Activated CD4-positive, alpha-beta T cell treated with anti-CD3 and anti-CD28 coated beads, Interleukin-2, amount 10 ng/mL, durations not matched to agents 24 days and 14 days (primary cell): ENCODE measurements around the gene VAMP2. TPM values are rescaled to one million over a fixed set of nuclear protein-coding genes. Genes with fewer than 3 reads are reported as not detected.

Source experiments
- DNase-seq: peaks from one replicate; pipeline ENCODE4 v3.0.0; 2022
- H3K27ac Mint-ChIP-seq: one replicate; pipeline ENCODE4 v1.8.0; 2022; ENCODE audit warnings: mild to moderate bottlenecking, mixed read lengths
- H3K27me3 Mint-ChIP-seq: one replicate; pipeline ENCODE4 v1.8.0; 2022; ENCODE audit warnings: mixed read lengths
- H3K36me3 Mint-ChIP-seq: one replicate; pipeline ENCODE4 v1.8.0; 2022; ENCODE audit warnings: low read depth, mild to moderate bottlenecking, mixed read lengths
- H3K4me1 Mint-ChIP-seq: one replicate; pipeline ENCODE4 v1.8.0; 2021; ENCODE audit warnings: mixed read lengths
- H3K4me3 Mint-ChIP-seq: one replicate; pipeline ENCODE4 v1.8.0; 2022; ENCODE audit warnings: mild to moderate bottlenecking, moderate library complexity, mixed read lengths
- H3K9me3 Mint-ChIP-seq: one replicate; pipeline ENCODE4 v1.8.0; 2021; ENCODE audit warnings: mixed read lengths
- intact Hi-C: fragments of 100-400 bp; cut with micrococcal nuclease; formaldehyde crosslinking; loops from one replicate; pipeline ENCODE4 v1.15.1; 2023
- total RNA-seq: library from RNA; stranded (reverse); gene quantifications from 2 replicates; pipeline ENCODE4 v1.2.3, GENCODE V29; 2022

VAMP2 gene
- total RNA-seq, 1 donor from 2014 or later: 49.6 TPM

DNA sequence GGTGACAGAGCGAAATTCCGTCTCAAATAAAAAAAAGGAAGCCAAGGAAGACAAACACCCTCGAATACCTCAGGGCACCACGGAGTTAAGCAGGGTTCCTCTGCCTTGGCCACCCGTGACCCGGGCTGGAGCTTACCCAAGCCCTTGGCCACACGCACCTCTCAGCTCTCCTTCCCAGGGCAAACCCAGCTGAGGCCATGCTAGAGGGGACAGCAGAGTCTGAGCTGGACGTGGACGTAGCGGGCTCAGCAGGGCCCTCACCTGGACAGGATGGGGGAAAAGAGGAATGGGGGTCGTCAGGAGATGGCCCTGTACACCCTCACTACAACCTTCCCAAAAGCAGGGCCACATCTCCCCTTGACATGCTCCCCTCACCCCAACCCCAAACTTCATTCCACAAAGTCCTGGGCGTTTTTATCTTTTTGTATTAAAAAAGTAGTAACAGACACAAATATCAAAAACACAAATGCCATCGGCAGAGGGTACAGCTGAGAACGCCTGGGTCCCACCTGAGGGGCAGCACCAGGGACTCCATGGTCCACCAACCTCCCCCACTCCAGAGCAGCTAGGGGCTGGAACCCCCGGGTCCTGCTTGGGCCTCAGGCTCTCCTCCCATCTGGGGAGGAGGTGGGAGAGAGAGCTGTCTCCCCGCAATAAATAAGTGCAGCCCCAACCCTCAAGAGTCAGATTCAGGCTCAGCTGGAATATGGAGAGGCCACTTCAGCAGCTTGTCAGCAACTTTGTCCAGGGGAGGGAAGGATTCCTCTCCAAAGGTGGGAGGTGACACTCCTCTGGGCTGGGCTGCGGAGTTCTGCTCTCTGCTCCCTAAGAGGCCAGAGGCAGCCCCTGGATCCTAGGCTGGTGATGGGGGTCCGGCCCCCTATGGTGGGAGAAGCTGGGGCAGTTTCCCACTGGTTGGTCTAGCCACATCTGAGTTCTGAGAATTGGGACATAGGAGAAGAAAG lies 22.4 kb downstream of the VAMP2 start:
- peak; percentile 62 for DNase-seq
- Mint-ChIP-seq H3K36me3 (peaks cover 37% of the 10 kb centered on the region), H3K9me3 (no peaks in the 10 kb centered on the region), H3K4me1 (peaks cover 4% of the 10 kb centered on the region), H3K4me3 (no peak overlapping the region), H3K27me3 (peaks cover 3% of the 10 kb centered on the region), H3K27ac (no peak overlapping the region)
- intact Hi-C loops: no loop called here

DNA sequence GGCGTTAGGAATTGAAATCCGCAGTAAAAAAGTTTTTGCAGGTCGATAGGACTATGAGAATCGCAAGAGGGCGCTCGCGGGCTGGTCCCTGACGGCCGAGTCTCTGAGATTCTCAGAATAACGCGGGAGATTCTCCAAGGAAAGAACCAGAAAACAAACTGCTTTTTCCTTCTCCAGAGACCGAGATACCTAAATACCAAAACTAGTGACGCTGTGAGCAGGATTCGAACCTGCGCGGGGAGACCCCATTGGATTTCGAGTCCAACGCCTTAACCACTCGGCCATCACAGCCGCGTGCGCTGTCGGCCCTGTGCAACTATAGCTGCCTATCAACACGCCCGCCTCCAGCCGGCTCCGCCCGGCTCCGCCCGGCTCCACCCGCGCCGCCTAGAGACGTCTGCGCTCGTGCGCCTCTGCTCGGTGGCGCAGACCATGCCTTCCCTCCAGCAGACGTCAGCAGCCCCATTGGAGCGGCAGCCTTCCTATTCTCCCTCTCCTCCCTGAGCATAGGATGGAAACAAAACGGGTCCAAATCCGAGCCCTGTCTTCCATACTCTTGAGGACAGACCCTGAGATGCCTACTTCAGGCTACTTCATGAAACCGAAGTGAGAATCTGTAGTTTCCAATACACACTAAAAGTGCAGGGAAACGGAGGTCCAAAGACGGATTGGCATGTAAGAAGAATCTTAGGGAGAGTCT lies 23.9 kb downstream of the VAMP2 start:
- peaks cover 5% of the 10 kb centered on the region for H3K27me3 Mint-ChIP-seq
- no peaks in the 10 kb centered on the region for H3K9me3 Mint-ChIP-seq
- no peak overlapping the region for H3K4me3 Mint-ChIP-seq
- intact Hi-C loops: loop anchor here (1.0 to 5.0 kb wide), 10 partner anchors 12 to 798 kb away; no protein-coding TSS in a partner anchor
- DNase-seq: peak; percentile 99
- H3K36me3 Mint-ChIP-seq: peaks cover 31% of the 10 kb centered on the region
- no peak overlapping the region for H3K27ac Mint-ChIP-seq
- peaks cover 4% of the 10 kb centered on the region for H3K4me1 Mint-ChIP-seq

DNA sequence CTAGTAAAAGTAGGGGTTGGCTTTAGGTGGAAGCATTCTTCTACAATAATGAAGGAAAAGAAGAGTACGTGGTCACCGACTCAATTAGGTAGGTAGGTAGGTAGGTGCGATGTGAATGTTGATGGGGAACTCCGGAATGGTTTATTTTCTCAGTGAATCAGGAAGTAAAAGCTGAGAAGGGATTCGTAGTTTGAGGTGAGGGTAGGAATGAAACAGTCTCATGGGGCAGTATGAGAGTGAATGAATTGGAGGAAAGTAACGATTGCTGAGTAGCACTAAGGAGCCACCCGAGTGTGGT lies 24.4 kb downstream of the VAMP2 start:
- H3K27ac Mint-ChIP-seq: no peak overlapping the region
- no peaks in the 10 kb centered on the region for H3K9me3 Mint-ChIP-seq
- intact Hi-C loops: loop anchor here (1.0 to 5.0 kb wide), 5 partner anchors 11 to 799 kb away; no protein-coding TSS in a partner anchor
- H3K4me1 Mint-ChIP-seq: peaks cover 4% of the 10 kb centered on the region
- peaks cover 5% of the 10 kb centered on the region for H3K27me3 Mint-ChIP-seq
- no peak for DNase-seq
- H3K4me3 Mint-ChIP-seq: no peak overlapping the region
- H3K36me3 Mint-ChIP-seq: peaks cover 27% of the 10 kb centered on the region

DNA sequence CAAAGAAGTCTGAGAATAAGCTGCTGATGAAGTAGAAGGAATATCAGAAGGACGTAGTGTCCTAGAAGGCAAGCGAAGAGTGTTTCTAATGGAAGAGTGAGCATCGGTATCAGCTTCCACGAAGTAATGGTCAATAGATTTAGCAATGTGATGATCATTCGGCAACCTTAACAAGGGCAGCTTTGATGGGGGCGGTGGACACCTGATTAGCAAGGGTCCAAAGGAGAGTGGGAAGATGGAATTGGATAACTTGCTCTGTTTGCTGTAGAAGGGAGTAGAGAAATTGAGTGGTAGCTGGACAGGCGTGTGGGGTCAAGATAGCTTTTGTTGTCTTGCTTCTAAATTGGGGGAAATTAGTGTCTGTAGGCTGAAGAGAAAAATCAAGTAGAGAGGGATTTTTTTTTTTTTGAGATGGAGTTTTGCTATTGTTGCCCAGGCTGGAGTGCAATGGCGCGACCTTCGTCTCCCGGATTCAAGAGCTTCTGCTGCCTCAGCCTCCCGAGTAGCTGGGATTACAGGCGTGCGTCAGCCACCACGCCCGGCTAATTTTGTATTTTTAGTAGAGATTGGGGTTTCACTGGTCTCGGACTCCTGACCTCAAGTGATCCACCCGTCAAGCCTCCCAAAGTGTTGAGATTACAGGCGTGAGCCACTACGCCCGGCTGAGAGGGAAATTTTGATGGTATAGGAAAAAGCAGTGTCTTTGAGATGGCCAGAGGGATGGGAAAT lies 24.9 kb downstream of the VAMP2 start:
- Mint-ChIP-seq H3K36me3 (peaks cover 23% of the 10 kb centered on the region), H3K27ac (no peak overlapping the region), H3K9me3 (no peaks in the 10 kb centered on the region), H3K4me3 (no peak overlapping the region), H3K27me3 (peaks cover 5% of the 10 kb centered on the region), H3K4me1 (peaks cover 4% of the 10 kb centered on the region)
- intact Hi-C loops: loop anchor here (1.0 to 5.0 kb wide), 5 partner anchors 11 to 799 kb away; no protein-coding TSS in a partner anchor
- DNase-seq: peak; percentile 68

DNA sequence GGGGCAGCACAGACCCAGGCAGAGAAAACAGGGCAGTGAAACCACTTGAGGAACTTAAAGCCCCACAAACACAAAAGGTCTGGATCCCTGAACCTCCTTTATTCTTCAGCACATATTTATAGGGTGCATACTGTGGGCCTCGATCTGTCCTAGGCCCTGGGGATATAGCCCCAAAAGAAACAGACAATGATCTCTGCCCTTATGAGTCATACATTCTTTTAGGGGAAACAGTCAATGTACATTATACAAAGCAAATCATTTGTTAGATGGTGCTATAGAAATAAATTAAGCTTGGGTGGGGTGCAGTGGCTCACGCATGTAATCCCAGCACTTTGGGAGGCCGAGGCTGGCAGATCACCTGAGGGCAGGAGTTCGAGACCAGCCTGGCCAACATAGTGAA lies 28.8 kb downstream of the VAMP2 start:
- no peak overlapping the region for H3K4me3 Mint-ChIP-seq
- H3K27me3 Mint-ChIP-seq: peaks cover 19% of the 10 kb centered on the region
- H3K9me3 Mint-ChIP-seq: no peaks in the 10 kb centered on the region
- intact Hi-C loops: no loop called here
- H3K27ac Mint-ChIP-seq: no peak overlapping the region
- DNase-seq: no peak
- H3K36me3 Mint-ChIP-seq: no peaks in the 10 kb centered on the region
- H3K4me1 Mint-ChIP-seq: peaks cover 5% of the 10 kb centered on the region

DNA sequence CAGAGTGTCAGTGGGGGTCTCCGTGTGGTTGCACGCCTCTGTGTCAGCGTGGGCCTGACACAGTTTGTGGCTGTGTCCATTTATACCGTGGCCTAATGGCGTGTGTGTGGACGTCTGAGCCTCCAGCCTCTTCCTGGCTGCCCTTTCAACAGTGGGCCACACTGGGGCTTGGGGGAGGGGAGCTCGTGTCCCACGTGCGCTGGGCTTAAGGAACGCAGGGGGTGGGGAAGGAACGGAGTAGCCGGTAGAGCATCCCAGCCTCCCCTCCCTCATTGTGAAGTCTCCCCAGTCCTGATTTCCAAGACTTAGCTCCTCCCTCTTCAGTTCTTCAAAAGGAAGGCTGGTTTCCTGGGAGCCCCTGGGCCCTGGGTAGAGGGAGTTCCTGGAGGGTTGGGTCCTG lies 29.3 kb downstream of the VAMP2 start:
- Mint-ChIP-seq H3K4me3 (no peak overlapping the region), H3K36me3 (no peaks in the 10 kb centered on the region), H3K9me3 (no peaks in the 10 kb centered on the region), H3K4me1 (peaks cover 5% of the 10 kb centered on the region), H3K27ac (no peak overlapping the region), H3K27me3 (peaks cover 19% of the 10 kb centered on the region)
- intact Hi-C loops: no loop called here
- no peak for DNase-seq

DNA sequence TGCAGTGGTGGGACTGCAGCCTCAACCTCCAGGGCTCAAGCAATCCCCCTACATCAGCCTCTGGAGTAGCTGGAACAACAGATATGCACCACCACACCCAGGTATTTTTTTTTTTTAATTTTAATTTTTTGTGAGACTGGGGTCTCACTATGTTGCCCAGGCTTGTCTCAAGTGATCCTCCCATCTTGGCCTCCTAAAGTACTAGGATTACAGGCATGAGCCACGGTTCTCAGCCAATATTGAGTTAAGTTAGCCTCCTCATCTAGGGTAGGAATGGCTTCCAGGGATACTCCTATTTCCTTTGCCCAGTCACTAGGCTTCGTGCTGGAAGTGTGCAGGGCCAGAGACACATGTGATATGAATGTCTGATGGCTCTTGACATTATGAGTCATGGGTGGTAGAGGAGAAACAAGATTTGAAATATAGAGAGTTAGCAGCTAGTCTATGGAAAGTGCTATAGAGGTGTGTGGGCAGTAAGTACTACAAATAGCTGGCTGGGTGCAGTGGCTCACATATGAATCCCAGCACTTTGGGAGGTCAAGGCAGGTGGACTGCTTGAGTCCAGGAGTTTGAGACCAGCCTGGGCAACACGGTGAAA lies 30.8 kb downstream of the VAMP2 start:
- Mint-ChIP-seq H3K4me1 (peaks cover 9% of the 10 kb centered on the region), H3K9me3 (no peaks in the 10 kb centered on the region), H3K27ac (peak overlapping the region; percentile 31), H3K27me3 (peaks cover 25% of the 10 kb centered on the region), H3K4me3 (no peak overlapping the region), H3K36me3 (no peaks in the 10 kb centered on the region)
- intact Hi-C loops: no loop called here
- DNase-seq: no peak

DNA sequence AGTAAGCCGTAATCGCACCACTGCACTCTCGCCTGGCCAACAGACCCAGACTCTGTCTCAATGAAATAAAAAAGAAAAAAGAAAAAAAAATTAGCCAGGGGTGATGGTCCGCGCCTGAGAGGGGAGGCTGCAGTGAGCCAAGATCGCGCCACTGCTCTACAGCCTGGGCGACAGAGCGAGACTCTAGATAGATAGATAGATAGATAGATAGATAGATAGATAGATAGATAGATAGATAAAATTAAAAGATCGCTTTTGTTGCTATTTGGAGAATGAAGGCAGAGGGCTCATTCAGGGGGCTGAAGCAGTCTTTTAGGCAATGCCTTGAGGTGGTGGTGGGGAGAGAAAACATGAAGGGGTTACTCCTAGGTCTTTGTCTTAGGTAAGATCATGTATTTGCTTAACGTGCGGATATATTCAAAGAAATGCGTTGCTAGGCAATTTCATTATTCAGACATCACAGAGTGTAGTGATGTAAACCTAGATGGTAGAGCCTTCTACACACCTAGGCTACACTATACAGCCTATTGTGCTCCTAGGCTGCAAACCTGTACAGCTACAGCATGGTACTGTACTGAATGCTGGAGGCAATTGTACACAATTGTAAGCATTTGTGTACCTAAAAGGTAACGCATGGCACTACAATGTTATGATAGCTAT lies 34.5 kb downstream of the VAMP2 start:
- H3K9me3 Mint-ChIP-seq: no peaks in the 10 kb centered on the region
- no peak for DNase-seq
- H3K27ac Mint-ChIP-seq: no peak overlapping the region
- H3K27me3 Mint-ChIP-seq: peaks cover 41% of the 10 kb centered on the region
- peaks cover 37% of the 10 kb centered on the region for H3K4me1 Mint-ChIP-seq
- no peak overlapping the region for H3K4me3 Mint-ChIP-seq
- intact Hi-C loops: loop anchor here (10.0 kb wide), 1 partner anchor 257 kb away; the partner anchor contains the start of gene RPL26
- peaks cover 4% of the 10 kb centered on the region for H3K36me3 Mint-ChIP-seq

DNA sequence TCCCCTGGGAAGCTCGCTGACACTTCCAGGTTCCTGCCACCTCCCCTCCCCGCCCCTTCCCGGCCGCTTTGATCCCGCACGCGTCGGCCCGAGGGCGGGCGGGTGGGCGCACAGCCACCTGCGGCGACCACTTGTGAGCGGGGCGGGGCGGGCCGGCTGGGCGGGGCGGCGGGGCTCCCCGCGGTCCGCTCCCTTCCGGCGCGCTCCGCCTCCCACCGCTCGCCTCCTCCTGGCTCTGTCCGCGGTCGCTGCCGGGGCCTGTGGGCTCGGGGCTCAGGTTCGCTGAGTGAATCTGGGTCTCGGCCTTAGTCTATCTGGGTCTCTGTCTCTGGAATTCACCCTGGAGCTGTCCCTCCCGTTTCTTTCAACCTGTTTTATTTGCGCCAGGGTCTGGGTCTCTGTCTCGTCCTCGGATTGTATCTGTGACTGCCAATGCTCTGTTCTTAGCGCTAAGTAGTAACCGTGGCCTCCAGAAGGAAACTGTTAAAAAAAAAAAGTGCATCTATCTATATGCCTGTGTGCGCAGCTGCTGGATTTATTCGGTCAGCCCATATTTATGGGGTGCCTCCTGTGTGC lies 36.2 kb downstream of the VAMP2 start:
- peaks cover 4% of the 10 kb centered on the region for H3K36me3 Mint-ChIP-seq
- H3K27ac Mint-ChIP-seq: peak overlapping the region; percentile 94
- no peaks in the 10 kb centered on the region for H3K9me3 Mint-ChIP-seq
- peak; percentile 86 for DNase-seq
- intact Hi-C loops: loop anchor here (1.0 to 10.0 kb wide), 2 partner anchors 12 to 258 kb away; partner anchors contain the start of gene RPL26
- peaks cover 47% of the 10 kb centered on the region for H3K27me3 Mint-ChIP-seq
- peak overlapping the region; percentile 91 for H3K4me3 Mint-ChIP-seq
- H3K4me1 Mint-ChIP-seq: peaks cover 42% of the 10 kb centered on the region

DNA sequence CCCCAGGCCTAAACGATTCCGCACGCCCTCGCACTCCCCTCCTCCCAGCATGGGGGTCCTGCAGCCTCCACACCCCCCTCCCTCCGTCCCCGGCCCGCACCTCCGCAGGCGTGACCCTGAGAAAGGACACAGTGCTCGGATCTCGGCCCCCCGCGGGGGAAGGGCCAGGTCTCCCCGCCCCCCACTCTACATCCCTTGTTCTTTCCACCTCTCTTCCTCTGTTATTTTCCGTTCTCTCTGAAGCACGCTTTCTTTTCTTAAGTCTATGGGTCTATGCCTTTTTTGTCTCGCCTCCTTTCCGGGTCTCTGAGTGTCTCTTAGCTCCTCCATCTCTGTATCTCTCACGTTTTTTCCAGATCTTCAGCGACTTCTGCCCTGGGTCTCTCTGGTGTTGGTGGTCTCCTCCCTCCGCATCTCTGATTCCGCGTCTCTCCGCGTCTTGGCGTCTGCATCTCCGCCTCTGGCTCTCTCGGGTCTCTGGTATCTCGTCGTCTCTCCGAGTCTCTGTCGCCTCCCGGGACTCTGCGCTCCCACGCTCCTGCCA lies 36.7 kb downstream of the VAMP2 start:
- H3K4me1 Mint-ChIP-seq: peaks cover 44% of the 10 kb centered on the region
- H3K4me3 Mint-ChIP-seq: peak overlapping the region; percentile 91
- H3K27me3 Mint-ChIP-seq: peaks cover 47% of the 10 kb centered on the region
- H3K27ac Mint-ChIP-seq: peak overlapping the region; percentile 94
- peak; percentile 78 for DNase-seq
- H3K36me3 Mint-ChIP-seq: peaks cover 4% of the 10 kb centered on the region
- no peaks in the 10 kb centered on the region for H3K9me3 Mint-ChIP-seq
- intact Hi-C loops: loop anchor here (10.0 kb wide), 1 partner anchor 259 kb away; the partner anchor contains the start of gene RPL26

DNA sequence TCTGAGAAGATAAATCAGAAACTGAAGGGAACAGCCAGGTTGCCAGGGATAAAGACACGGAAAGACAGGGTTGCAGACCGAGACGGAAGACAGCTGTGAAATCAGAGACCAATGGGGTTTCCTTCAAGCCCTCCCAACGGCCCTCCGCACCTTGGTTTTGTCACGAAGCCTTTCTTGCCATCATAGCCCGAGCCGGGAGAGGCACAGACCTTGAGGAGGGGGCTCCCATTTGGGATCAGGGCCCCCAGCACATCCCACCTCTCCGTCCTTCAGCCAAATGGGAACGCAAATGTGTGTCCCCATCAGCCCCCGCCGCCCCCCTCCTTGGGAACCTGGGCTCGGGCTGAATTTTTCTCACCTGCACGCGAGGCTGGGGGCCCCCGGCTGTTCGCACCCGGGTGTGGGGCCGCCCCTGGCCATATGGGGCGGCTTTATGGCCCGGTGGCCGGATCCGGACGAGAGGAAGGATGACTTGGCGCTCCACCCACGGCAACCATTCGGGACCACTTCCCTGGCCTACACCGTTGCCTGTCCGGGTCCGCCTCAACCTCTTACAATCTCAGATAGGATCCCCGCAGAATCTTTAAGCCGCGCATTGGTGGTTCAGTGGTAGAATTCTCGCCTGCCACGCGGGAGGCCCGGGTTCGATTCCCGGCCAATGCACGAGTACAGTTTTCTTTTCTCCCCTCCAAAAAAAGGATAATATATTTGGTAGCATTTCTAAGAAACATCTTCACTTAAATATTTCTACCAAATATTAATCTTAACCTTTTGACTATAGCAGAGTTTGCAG lies 37.4 kb downstream of the VAMP2 start:
- H3K4me1 Mint-ChIP-seq: peaks cover 50% of the 10 kb centered on the region
- peaks cover 50% of the 10 kb centered on the region for H3K27me3 Mint-ChIP-seq
- peaks cover 6% of the 10 kb centered on the region for H3K36me3 Mint-ChIP-seq
- peak overlapping the region; percentile 91 for H3K4me3 Mint-ChIP-seq
- intact Hi-C loops: loop anchor here (10.0 kb wide), 1 partner anchor 259 kb away; the partner anchor contains the start of gene RPL26
- no peaks in the 10 kb centered on the region for H3K9me3 Mint-ChIP-seq
- peak; percentile 95 for DNase-seq
- peak overlapping the region; percentile 94 for H3K27ac Mint-ChIP-seq
